HG02588 (cell line): ENCODE results near the gene ASAP2.

ENCODE experiments used
- ATAC-seq: cut with Tn5 transposase; IDR thresholded peaks from one replicate; pipeline ENCODE4 v1.9.1; 2021; ENCODE audit warnings: mild to moderate bottlenecking, moderate library complexity; ENCODE audit not compliant: unreplicated experiment

Gene ASAP2

DNA sequence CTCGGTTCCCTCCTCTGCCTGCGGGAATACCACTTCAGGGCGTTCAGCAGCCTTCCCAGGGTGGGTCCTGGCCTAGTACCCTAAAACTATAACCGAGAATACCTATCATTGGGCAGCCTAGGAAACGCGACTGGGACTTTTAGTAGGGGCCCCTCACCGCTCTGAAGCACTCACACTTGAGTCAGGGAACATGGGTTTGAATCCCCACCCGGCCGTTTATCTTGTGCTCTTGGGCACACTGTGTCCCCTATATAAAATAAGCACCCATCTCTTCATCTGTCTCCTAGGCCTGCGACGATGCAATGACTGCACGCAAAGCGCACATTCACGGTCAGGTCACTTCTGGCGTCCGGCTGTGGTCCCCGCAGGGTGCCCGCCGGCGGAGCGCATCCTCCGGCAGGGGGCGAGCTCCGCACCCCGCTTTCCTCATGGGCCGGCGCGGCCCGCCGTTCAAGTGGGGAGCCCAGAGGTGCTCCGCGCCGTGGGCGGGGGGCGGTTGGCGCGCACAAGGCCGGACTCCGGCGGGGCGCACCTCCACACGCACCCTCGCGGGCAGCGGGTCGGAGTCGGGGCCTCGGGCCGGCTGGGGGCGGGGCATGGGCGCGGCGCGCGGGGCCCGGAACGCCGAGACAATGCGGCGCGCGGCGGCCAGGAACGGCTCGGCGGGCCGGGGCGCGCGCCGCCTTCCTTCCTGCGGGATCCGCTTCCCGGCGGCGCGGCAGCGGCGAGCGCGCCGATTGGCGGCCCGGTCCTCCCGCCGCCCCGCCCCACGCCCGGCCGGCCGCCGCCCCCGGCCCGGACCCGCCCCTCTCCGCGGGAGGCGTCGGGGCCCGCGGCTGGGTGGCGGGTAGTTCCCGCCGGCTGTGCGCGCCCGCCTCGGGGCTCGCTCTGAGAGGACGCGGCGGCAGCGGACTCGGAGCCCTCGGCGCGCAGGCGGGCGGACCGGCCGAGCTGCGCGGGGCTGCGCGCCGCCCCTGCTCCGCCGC, at the start of gene ASAP2:
Gene ASAP2 (plus strand): TSS at position 850 of the 986 bp plus-strand sequence. CDS start 293 bp downstream, outside the sequence.
- ATAC-seq: peak; percentile 48

DNA sequence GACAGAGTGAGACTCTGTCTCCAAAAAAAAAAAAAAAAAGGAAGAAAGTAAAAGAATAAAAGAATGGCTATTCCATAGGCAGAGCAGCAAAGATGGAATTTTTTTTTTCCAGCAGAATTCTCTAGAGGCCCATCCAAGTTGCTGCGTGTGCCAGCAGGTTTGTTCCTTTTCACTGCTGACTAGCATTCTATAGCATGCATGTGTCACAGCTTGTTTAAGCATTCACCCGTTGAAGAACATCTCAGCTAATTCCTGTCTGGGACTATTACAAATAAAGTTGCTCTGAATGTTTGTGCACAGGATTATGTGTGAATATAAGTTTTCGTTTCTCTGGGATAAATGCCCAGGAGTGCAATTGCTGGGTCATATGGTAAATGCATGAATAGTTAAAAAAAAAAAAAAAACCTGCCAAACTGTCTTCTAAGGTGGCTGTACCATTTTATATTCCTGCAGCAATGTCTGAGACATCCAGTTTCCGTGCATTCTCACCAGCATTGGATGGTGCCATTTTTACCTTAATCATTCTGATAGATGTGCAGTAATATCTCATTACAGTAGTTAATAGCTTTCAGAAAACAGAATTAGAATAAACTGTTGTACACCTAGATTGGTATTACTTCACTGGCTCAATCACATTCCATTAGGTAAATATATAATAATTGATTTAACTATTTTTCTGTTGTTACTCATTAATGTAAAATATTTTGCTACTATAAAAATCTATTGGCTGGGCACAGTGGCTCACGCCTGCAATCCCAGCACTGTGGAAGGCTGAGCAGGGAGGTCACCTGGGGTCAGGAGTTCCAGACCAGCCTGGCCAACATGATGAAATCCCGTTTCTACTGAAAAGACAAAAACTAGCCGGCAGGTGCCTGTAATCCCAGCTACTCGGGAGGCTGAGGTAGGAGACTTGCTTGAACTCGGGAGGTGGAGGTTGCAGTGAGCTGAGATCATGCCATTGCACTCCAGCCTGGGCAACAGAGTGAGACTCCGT, 47.5 kb upstream of the ASAP2 start:
- no peak for ATAC-seq

DNA sequence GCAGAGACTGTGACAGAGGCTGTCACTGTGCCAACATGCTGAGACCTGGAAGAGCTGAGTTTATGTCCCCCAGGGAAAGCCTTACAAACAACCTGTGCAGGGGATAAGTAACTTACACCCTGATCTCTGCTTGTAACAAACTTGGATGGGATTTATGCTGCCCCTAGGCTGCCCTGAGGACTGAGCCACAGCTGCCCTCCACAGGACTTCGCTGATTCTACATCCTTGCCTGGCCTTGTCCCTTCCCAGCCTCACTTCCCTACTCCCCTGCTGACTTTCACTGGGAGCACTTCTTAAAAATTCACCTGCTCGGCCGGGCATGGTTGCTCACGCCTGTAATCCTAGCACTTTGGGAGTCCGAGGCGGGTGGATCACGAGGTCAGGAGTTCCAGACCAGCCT, 45.9 kb upstream of the ASAP2 start:
- no peak for ATAC-seq

- ATAC-seq: no peak
These were observed 43.8 kb upstream of the ASAP2 start for GRCh38 chr2:9162841-9163240.

- no peak for ATAC-seq
These were observed 43.1 kb upstream of the ASAP2 start for GRCh38 chr2:9163306-9164111.

DNA sequence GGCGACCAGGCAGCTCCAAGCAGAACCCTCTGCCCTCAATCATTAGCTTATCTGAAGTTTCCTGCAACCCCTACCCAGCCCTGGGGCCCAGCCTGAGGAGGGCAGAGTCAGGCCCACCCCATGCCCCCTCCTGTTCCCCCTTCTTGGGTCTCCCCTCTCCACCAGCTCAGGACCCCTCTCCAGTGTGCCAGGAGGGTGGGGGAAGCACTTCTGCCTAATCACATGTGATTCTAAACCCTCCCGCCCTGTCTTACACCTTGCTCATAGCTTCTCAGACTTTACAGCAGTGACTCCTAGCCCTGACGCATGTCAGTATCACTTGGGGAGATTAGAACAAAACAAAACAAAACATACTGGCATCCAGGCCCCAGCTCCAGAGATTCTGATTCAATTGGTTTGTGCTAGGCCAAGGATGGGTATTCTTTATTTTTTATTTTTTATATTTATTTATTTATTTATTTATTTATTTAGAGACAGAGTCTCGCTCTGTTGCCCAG, 42.5 kb upstream of the ASAP2 start:
- ATAC-seq: no peak

DNA sequence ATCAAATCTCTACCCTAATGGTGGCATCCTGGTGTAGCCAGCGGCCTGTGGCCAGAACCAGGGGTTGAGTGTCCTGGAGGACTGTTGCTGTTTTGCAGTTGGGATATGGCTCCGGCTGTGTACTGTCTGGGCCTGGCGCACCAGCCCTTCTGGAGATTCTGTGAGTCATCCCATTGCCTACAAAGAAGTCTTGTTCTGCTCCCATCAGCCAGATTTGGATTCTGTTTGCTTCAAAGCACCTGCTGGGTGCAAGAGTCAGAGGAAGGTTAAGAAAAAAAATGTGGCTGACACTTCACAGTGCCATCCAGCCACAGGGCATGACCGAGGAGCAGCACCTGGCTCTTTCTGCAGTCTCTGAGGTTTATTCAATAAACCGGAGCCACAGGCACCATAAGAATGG, 41.0 kb upstream of the ASAP2 start:
- no peak for ATAC-seq

GRCh38 chr2:9166579-9167377, 39.8 kb upstream of the ASAP2 start:
- no peak for ATAC-seq

DNA sequence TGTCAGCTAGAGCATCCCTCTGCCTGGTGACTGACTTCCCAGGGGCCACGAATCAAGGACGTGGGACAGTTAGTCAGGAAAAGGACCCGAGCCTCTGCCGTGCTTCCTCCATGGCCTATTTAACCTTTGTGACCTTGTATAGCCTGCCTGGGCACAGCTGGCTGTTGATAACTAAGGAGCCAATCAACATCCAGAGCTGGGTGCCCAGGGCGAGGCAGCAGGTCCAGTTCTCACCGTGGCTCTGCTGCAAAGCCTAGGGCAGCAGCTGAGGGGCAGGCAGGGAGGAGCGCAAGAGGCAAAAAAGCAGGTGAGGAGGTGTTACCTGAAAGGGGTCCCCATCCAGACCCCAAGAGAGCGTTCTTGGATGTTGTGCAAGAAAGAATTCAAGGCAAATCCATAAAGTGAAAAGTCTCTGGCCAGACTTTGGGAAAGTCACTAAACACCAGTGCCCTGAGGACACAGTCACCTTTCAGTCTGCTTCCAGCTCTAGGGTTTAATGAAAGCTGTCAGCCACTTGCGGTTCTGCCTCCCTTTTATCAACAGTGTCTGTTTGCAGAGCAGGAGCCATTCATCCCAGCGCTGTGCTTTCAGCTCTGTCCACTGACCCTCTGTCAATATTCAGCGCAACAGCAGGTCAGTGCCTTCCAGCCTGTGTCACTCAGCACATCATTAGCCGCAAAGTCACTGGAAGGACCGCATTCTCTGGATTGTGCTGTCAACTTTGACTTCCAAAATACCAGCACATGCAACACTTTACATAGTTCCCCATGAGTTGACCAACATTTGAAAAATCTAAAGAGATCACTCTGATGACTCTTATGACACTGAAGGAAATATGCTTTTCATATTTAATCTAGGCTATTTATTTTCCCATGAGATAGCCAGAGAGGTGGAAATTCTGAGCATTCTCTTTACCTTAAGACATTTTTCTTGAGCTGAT, 38.6 kb upstream of the ASAP2 start:
- ATAC-seq: no peak

GRCh38 chr2:9168821-9169221, 37.8 kb upstream of the ASAP2 start:
- no peak for ATAC-seq

DNA sequence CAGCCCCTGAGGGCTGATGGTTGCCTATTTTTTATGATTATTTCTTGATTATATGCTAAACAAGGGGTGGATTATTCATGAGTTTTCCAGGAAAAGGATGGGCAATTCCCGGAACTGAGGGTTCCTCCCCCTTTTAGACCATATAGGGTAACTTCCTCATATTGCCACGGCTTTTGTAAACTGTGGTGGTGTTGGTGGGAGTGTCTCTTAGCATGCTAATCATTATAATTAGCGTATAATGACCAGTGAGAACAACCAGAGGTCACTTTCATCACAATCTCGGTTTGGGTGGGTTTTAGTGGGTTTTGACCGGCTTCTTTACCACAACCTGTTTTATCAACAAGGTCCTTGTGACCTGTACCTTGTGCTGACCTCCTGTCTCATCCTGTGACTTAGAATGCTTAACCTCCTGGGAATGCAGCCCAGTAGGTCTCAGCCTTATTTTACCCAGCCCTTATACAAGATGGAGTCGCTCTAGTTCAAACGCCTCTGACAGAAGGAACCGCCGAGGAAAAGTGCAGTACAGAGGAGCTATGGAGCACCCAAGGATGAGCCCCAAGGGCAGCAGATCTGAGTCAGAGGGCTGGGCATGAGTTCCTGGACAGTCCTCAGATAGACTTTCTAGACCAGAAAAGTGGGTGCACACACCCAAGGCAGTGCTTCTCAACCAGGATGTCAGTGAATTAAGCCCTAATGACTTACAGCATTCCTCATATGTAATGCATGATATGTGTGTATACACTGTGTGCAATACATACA, 37.1 kb upstream of the ASAP2 start:
- no peak for ATAC-seq

- no peak for ATAC-seq
These were observed 36.0 kb upstream of the ASAP2 start for GRCh38 chr2:9170458-9171130.

GRCh38 chr2:9174771-9175437, 31.7 kb upstream of the ASAP2 start:
- ATAC-seq: no peak

DNA sequence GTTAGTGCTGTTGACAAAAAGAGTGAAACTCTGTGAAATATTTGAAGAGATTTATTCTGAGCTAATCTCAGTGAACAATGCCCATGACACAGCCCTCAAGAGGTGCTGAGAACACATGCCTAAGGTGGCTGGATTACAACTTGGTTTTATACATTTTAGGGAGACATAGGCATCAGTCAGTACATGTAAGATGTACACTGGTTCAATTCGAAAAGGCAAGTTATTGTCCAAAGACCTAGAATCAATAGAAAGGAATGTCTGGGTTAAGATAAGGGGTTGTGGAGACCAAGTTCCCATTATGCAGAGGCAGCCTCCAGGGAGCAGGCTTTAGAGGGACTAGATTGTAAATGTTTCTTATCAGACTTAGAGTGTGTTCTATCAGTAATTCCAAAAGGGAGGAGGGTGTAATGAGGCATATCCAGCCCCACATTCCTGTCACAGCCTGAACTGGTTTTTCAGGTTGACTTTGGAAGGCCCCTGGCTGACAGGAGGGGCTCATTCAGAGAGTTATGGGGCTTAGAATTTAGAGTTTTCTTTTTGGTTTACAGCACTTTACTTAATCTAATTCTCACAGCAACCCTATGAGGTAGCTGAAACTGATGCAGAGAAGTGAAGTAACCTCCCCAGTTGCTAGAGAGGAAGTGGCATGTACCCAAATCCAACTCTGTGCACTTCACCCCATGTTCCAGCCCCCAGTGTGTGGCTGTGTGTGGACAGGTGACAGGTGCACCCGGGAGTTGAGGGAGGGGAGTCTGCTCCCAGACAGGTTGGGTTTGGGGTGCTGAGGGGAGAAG, 28.3 kb upstream of the ASAP2 start:
- ATAC-seq: peak; percentile 57

GRCh38 chr2:9178904-9179571, 27.6 kb upstream of the ASAP2 start:
- peak; percentile 71 for ATAC-seq
